ENCODE data around the gene KASH5. TPM values are rescaled to one million over a fixed set of nuclear protein-coding genes. Genes with fewer than 3 reads are reported as not detected.

KASH5 gene
- total and polyA plus RNA-seq, 2 of the 13 experiments (the other 11 are each of a cell fraction or from before 2014, with no cell fraction given): not detected

GRCh38 chr19:49408816-49409440 lies 20.9 kb downstream of the KASH5 start:
- intact Hi-C loops (cut with micrococcal nuclease; ENCODE audit: unreplicated experiment) (no loop called here), in situ Hi-C loops (cut with HindIII; ENCODE audit: extremely low pct_ligation_motif_present, low pct_unique_long_range_greater_than_20kb) (no loop called here)
- FAIRE-seq (no peak), DNase-seq (ENCODE audit: low spot score) (no peak), ATAC-seq (no peak)
- TF ChIP-seq, protein P1, sequence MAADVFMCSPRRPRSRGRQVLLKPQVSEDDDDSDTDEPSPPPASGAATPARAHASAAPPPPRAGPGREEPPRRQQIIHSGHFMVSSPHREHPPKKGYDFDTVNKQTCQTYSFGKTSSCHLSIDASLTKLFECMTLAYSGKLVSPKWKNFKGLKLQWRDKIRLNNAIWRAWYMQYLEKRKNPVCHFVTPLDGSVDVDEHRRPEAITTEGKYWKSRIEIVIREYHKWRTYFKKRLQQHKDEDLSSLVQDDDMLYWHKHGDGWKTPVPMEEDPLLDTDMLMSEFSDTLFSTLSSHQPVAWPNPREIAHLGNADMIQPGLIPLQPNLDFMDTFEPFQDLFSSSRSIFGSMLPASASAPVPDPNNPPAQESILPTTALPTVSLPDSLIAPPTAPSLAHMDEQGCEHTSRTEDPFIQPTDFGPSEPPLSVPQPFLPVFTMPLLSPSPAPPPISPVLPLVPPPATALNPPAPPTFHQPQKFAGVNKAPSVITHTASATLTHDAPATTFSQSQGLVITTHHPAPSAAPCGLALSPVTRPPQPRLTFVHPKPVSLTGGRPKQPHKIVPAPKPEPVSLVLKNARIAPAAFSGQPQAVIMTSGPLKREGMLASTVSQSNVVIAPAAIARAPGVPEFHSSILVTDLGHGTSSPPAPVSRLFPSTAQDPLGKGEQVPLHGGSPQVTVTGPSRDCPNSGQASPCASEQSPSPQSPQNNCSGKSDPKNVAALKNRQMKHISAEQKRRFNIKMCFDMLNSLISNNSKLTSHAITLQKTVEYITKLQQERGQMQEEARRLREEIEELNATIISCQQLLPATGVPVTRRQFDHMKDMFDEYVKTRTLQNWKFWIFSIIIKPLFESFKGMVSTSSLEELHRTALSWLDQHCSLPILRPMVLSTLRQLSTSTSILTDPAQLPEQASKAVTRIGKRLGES (CRISPR knock-in tag; IDR thresholded peaks at IDR 0.05; ENCODE audit: borderline replicate concordance): no peak
- no peak overlapping the region for H3K4me2 ChIP-seq (ENCODE audit: low read depth, low read length)
- BruUV-seq (replicated peaks): no TSS peak
- H2AFZ ChIP-seq (ENCODE audit: low read length): no peak overlapping the region
- no peak overlapping the region for H3K27ac ChIP-seq (ENCODE audit: extremely low read length, insufficient read depth, low read length)
- peaks cover 11 to 38% of the 10 kb centered on the region in 2 experiments; a peak in 4 of 5 replicates for H3K27me3 ChIP-seq (ENCODE audit: control insufficient read depth in 1 of 2, insufficient read depth in 2 of 2, low read length in 2 of 2)
- WGBS (ENCODE audit: low lambda C conversion rate): 1% methylated on average over 4 of the region's 8 CpGs
- no peaks in the 10 kb centered on the region for H3K9me3 ChIP-seq (ENCODE audit: low read length)
- no peaks in the 10 kb centered on the region for H3K4me1 ChIP-seq (ENCODE audit: insufficient read depth, low read length)
- no peaks in the 10 kb centered on the region for H3K36me3 ChIP-seq (replicated peaks in 1 of 2; ENCODE audit: control insufficient read depth in 1 of 2, insufficient read depth in 2 of 2, low read length in 2 of 2)
- H4K20me1 ChIP-seq (ENCODE audit: insufficient read depth, low read length): no peaks in the 10 kb centered on the region
- POLR2A ChIA-PET: no interaction called here
- CTCF ChIA-PET (ENCODE audit: low intra/inter-chr PET ratio, low total read pairs): no interaction called here
- no peak overlapping the region for H3K4me3 ChIP-seq (replicated peaks in 1 of 3; ENCODE audit: insufficient read depth in 1 of 3, low read depth in 2 of 3, low read length in 3 of 3)
- no peak overlapping the region for H3K9ac ChIP-seq (ENCODE audit: insufficient read depth, low read depth, low read length)
- H3K79me2 ChIP-seq (ENCODE audit: insufficient read depth, low read length): no peaks in the 10 kb centered on the region

DNA sequence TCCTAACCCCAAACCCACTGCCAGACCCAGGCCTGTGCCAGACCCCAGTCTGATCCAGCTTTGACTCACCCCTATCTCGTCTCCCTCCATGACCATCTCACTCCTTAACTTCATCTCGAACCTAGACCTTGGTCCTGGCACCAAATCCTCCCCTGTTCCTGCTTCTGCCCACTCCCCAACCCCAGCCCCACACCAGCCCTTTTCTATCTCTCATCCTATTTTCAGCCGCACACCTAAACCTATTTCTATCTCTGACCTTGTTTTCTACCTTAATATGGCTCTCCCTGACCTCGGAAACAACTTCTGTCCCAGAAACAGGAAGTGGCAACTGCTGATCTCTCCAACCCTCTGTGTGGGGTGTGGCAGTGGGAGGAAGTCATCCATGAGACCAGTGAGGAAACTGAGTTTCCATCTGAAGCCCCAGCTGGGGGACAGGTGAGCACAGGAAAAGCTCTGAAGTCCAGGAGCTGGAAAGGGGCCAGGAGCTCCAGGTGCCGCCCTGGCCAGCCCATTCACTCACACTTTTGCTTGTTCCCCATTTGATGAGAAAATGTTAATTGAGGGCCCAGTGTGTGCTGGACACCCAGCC lies 21.5 kb downstream of the KASH5 start:
- Histone ChIP-seq H3K27me3 (ENCODE audit: control insufficient read depth in 1 of 2, insufficient read depth in 2 of 2, low read length in 2 of 2) (peaks cover 10 to 44% of the 10 kb centered on the region in 2 experiments; a peak in 4 of 5 replicates), H3K9ac (ENCODE audit: insufficient read depth, low read depth, low read length) (no peak overlapping the region), H3K4me3 (replicated peaks in 1 of 3; ENCODE audit: insufficient read depth in 1 of 3, low read depth in 2 of 3, low read length in 3 of 3) (no peak overlapping the region), H2AFZ (ENCODE audit: low read length) (no peak overlapping the region), H3K79me2 (ENCODE audit: insufficient read depth, low read length) (no peaks in the 10 kb centered on the region), H3K27ac (ENCODE audit: extremely low read length, insufficient read depth, low read length) (no peak overlapping the region), H4K20me1 (ENCODE audit: insufficient read depth, low read length) (no peaks in the 10 kb centered on the region), H3K9me3 (ENCODE audit: low read length) (no peaks in the 10 kb centered on the region), H3K36me3 (replicated peaks in 1 of 2; ENCODE audit: control insufficient read depth in 1 of 2, insufficient read depth in 2 of 2, low read length in 2 of 2) (no peaks in the 10 kb centered on the region), H3K4me1 (ENCODE audit: insufficient read depth, low read length) (no peaks in the 10 kb centered on the region), H3K4me2 (ENCODE audit: low read depth, low read length) (no peak overlapping the region)
- no peak for DNase-seq (ENCODE audit: low spot score)
- ChIA-PET POLR2A (no interaction called here), CTCF (ENCODE audit: low intra/inter-chr PET ratio, low total read pairs) (no interaction called here)
- ATAC-seq: no peak
- WGBS (ENCODE audit: low lambda C conversion rate): 18% methylated on average over 5 of the region's 5 CpGs
- no peak for FAIRE-seq
- intact Hi-C loops (cut with micrococcal nuclease; ENCODE audit: unreplicated experiment): no loop called here
- no TSS peak for BruUV-seq (replicated peaks)
- in situ Hi-C loops (cut with HindIII; ENCODE audit: extremely low pct_ligation_motif_present, low pct_unique_long_range_greater_than_20kb): no loop called here
- TF ChIP-seq ZNF101 (CRISPR knock-in tag; IDR thresholded peaks at IDR 0.05; ENCODE audit: borderline replicate concordance, low read depth) (no peak), ZNF441 (CRISPR knock-in tag; IDR thresholded peaks at IDR 0.05; ENCODE audit: borderline replicate concordance) (no peak), ZEB1 (IDR thresholded peaks at IDR 0.05; ENCODE audit: insufficient replicate concordance, low read depth) (no peak), NFAT5 (CRISPR knock-in tag; IDR thresholded peaks at IDR 0.05) (no peak), ZBTB8A (CRISPR knock-in tag; IDR thresholded peaks at IDR 0.05; ENCODE audit: borderline replicate concordance, low read depth) (no peak), KAT2B (IDR thresholded peaks at IDR 0.05; ENCODE audit: borderline replicate concordance, low read depth, low read length) (no peak)

Measured in HepG2 (cell line).